ENCODE results near the gene ZBTB7C.
"Not testable (repeated sequence)": the region's sequence is repeated elsewhere in the genome, so short reads cannot be mapped to it uniquely, and the experiment has no call there.

Gene ZBTB7C

DNA sequence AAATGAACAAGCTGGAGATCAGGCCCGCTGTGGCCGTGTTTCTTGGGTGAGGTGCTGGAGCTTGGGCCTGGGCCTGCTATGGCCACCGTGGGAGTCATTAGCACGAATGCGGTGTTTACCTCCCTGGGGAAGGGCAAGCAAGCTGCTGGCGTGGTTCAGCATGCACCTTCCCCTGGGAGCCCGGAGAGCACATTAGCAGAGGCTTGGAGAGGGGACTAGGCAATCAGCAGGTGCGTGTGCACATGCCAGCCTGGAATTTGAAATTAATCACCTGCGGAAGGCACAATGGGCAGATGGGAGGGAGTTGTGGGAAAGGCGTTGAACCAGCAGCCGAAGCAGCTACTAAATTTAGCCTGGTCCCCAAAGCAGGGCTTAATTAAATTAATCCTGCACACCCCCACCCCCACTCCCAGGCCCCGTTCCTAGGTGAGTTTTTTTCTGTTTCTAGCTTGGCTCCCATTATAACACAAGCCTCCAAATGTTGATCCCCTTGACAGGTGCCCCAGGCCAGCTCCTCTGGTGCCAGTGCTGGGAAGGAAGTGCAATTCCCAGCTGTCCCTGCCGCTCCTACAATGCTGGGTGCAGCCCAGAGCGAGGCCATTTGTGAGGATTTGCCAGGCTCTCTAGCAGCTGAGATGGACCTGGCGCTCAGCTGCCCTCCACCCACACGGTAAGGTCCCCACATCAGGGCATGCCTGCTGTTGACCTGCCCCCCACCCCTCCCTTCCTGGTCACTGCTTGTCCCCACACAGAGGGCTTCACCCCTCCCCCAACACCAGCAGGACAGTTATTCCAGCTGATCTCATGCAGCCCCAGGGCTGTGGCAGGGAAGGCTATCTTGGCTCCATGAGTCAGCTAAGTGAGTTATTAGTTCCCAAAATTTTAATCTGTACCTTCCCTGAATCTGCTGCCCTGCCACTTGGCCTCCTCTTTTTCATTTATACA, 115.0 kb downstream of the ZBTB7C start:
- no peaks in the 10 kb centered on the region for H3K9me3 ChIP-seq
- H3K4me1 ChIP-seq = peaks cover 7% of the 10 kb centered on the region; the same call in 1 of the 2 replicates
- no peaks in the 10 kb centered on the region for H3K27me3 ChIP-seq
- H3K27ac ChIP-seq = no peak overlapping the region
- no peak overlapping the region for H3K4me3 ChIP-seq
- TF ChIP-seq Cebpa-rat (IDR thresholded peaks at IDR 0.05) = no peak
- no peak overlapping the region for H3K4me2 ChIP-seq
- no peaks in the 10 kb centered on the region for H3K36me3 ChIP-seq
- H4K20me1 ChIP-seq = no peaks in the 10 kb centered on the region
- H3K9ac ChIP-seq = no peak overlapping the region

DNA sequence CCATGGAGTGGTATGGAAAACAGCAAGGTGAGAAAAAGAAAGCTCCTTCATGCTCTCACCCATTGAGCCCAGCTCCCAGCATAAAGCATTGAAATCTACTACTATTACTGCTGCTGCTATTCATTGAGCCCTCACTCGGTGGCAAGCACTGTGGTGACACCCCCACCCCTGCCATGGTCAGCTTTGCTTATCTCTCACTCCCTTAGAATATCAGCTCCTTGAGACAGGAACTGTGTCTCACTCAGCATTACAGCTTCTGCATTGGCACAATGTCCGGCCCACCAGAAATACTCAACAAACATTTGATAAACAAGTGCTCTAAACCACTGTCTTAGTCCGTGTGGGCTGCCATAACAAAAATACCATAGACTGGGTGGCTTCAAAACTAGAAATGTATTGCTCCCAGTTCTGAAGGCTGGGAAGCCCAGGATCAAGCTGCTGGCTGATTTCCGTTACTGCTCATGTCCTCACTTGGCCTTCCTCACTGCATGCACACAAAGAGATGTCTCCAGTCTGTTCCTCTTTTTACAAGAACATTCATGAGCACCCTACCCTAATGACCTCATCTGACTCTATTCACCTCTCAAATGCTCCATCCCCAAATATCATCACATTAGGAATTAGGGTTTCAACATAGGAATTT, 116.3 kb downstream of the ZBTB7C start:
- Histone ChIP-seq H3K9ac (no peak overlapping the region), H3K4me2 (no peak overlapping the region), H3K36me3 (no peaks in the 10 kb centered on the region), H3K27ac (no peak overlapping the region), H3K4me1 (peaks cover 7% of the 10 kb centered on the region; the same call in 1 of the 2 replicates), H3K4me3 (no peak overlapping the region), H4K20me1 (no peaks in the 10 kb centered on the region), H3K27me3 (no peaks in the 10 kb centered on the region), H3K9me3 (no peaks in the 10 kb centered on the region)
- no peak for TF ChIP-seq Cebpa-rat (IDR thresholded peaks at IDR 0.05)

DNA sequence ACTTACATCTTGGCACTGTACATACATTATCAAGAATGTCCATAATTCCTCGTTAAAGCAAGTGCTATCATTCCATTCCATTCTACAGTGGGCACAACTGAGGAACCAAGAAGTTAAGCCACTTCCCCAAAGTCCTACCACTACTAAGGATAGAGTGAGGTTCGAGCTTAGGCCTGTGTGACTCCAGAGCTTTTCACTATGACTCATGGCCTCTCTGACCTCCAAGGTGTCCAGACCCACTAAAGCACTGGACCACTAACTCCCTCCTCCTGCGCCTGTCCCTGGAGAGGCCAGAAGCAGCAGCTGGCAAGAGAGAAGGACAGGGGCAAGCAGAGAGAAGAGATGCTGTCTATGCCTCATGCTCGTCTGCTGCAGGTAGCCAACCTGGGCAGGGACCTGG, 117.0 kb downstream of the ZBTB7C start:
- Histone ChIP-seq H3K4me2 (no peak overlapping the region), H3K9me3 (no peaks in the 10 kb centered on the region), H3K27ac (no peak overlapping the region), H3K4me3 (no peak overlapping the region), H3K9ac (no peak overlapping the region), H3K4me1 (peaks cover 4% of the 10 kb centered on the region; the same call in 1 of the 2 replicates), H3K36me3 (no peaks in the 10 kb centered on the region), H4K20me1 (no peaks in the 10 kb centered on the region), H3K27me3 (no peaks in the 10 kb centered on the region)
- no peak for TF ChIP-seq Cebpa-rat (IDR thresholded peaks at IDR 0.05)

DNA sequence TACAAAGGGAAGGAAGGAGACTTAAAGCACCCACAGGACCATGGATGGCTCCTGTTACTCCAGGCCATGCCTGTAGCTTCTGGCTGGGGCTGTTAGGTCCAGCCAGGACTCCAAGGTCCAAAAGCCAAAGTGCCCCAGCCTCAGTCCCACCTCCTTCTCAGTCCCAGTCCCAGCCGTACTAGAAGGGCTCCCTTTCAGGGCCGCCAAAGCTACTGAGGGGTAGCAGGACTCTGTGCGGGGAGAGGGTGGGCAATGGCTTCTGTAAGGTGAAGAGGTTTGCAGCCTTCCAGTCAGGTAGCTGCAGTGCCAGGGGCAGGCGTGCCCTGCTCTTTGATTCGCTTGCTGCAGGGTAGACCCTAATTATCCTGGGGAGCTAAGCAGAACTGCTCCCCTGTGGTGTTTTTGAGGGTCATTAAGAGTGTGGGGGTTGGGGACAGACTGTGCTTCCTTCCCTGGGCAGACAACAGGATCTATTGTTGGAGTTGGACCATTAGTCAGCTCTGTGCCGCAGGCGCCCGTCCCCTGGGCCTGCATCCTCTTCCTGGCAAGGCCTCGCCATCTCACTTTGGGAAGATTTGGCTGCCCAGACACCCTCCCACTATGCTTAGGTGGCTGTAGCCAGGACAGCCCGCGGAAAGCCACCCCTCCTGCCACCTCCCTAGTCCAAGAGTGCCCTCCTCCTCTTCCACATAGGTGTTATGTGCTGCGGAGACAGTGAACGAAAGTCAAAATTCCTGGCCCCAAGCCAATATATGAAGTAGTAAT, 118.8 kb downstream of the ZBTB7C start:
- Histone ChIP-seq H3K4me2 (no peak overlapping the region), H4K20me1 (no peaks in the 10 kb centered on the region), H3K9ac (no peak overlapping the region), H3K27ac (no peak overlapping the region), H3K4me1 (no peaks in the 10 kb centered on the region), H3K36me3 (no peaks in the 10 kb centered on the region), H3K9me3 (peaks cover 3% of the 10 kb centered on the region; the same call in 1 of the 2 replicates), H3K27me3 (no peaks in the 10 kb centered on the region), H3K4me3 (no peak overlapping the region)
- no peak for TF ChIP-seq Cebpa-rat (IDR thresholded peaks at IDR 0.05)

DNA sequence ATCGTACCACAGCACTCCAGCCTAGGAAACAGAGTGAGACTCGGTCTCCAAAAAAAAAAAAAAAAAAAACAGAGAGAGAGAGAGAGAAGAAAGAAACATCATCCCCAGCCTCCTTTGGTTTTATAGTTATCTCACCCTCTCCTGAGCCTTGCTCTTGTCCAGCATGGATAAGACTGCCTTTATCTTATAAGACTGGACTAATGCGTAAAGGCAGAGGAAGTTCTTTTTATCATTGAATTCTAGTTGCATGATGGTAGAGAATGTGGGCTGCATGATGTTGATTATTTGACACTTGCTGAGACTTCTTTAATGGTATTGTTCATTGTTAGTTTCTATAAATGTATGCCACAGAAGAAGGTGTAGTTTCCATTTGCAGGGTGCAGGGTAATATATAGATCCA, 124.4 kb downstream of the ZBTB7C start:
- H3K27ac ChIP-seq = no peak overlapping the region
- no peaks in the 10 kb centered on the region for H3K4me1 ChIP-seq
- no peaks in the 10 kb centered on the region for H3K27me3 ChIP-seq
- TF ChIP-seq Cebpa-rat (IDR thresholded peaks at IDR 0.05) = no peak
- H4K20me1 ChIP-seq = no peaks in the 10 kb centered on the region
- H3K9ac ChIP-seq = no peak overlapping the region
- H3K9me3 ChIP-seq = peaks cover 9% of the 10 kb centered on the region
- no peak overlapping the region for H3K4me3 ChIP-seq
- no peak overlapping the region for H3K4me2 ChIP-seq
- no peaks in the 10 kb centered on the region for H3K36me3 ChIP-seq

DNA sequence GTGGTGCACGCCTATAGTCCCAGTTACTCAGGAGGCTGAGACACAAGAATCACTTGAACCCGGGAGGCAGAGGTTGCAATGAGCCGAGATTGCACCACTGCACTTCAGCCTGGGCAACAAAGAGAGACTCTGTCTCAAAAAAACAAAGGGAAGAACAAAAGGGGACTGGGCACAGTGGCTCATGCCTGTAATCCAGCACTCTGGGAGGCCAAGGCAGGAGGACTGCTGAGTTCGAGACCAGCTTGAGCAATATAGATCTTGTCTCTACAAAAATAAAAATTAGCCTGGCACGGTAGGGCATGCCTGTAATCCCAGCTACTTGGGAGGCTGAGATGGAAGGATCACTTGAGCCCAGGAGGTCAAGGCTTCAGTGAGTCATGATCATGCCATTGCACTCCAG, 125.2 kb downstream of the ZBTB7C start:
- not testable (repeated sequence) for H4K20me1 ChIP-seq, H3K36me3 ChIP-seq, H3K4me3 ChIP-seq, H3K27ac ChIP-seq, H3K4me1 ChIP-seq, H3K9me3 ChIP-seq, H3K9ac ChIP-seq, H3K27me3 ChIP-seq, H3K4me2 ChIP-seq

DNA sequence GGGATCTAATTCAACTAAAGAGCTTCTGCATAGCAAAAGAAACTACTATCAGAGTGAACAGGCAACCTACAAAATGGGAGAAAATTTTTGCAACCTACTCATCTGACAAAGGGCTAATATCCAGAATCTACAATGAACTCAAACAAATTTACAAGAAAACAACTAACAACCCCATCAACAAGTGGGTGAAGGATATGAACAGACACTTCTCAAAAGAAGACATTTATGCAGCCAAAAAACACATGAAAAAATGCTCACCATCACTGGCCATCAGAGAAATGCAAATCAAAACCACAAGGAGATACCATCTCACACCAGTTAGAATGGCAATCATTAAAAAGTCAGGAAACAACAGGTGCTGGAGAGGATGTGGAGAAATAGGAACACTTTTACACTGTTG, 127.7 kb downstream of the ZBTB7C start:
- H3K4me2 ChIP-seq, H4K20me1 ChIP-seq, H3K27me3 ChIP-seq, H3K4me3 ChIP-seq, H3K4me1 ChIP-seq, H3K36me3 ChIP-seq, H3K9ac ChIP-seq, H3K27ac ChIP-seq: not testable (repeated sequence)
- peaks cover 11% of the 10 kb centered on the region for H3K9me3 ChIP-seq

DNA sequence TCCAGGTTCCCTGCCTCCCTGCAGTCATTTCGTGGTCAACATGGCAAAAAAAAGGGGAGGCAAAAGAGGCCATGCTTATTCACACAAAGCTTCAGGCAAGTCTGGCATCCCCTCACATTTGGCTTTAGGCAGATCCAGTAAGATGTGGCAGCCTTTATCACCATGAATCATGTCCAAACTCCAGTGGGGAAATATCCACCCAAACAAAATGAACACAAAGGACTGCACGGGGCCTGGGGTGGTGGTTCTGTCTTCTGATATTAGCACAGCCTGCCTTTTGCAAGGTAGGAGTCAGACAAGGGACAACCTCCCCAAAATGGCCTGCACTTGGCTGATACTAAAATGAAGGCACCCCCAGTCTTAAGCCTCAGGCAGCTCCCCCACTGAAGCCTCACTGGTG, 129.9 kb downstream of the ZBTB7C start:
- no peaks in the 10 kb centered on the region for H3K27me3 ChIP-seq

DNA sequence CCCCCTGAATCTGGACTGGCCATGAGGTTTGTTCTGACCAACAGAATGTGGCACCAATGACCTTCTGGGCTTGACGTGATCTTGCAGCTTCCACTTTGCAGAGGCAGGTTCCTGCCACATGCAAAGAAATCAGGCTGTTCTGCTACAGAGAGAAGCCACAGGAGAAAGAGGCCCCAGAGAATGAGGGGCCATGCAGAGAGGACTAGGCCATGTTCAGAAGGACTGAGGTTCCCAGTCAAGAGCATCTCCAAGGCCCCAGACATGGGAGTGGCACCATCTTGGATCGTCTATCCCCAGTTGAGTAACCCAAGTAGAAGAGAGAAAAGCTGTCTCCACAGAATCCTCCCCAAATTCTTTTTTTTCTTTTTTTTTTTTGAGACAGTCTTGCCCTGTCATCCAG, 131.1 kb downstream of the ZBTB7C start:
- Histone ChIP-seq H3K36me3 (no peaks in the 10 kb centered on the region), H3K4me2 (no peak overlapping the region), H3K9me3 (0 out of 2 replicates have a peak, but pooled peaks cover 3% of the 10 kb centered on the region), H4K20me1 (no peaks in the 10 kb centered on the region), H3K4me1 (no peaks in the 10 kb centered on the region), H3K9ac (no peak overlapping the region), H3K27me3 (no peaks in the 10 kb centered on the region), H3K4me3 (no peak overlapping the region), H3K27ac (no peak overlapping the region)
- TF ChIP-seq Cebpa-rat (IDR thresholded peaks at IDR 0.05) = no peak

More for the DNA sequence above, 129.9 kb downstream of the ZBTB7C start:
- Histone ChIP-seq H3K4me1 (no peaks in the 10 kb centered on the region), H3K27ac (no peak overlapping the region), H4K20me1 (no peaks in the 10 kb centered on the region), H3K4me2 (no peak overlapping the region), H3K36me3 (no peaks in the 10 kb centered on the region), H3K4me3 (no peak overlapping the region), H3K9me3 (0 out of 2 replicates have a peak, but pooled peaks cover 3% of the 10 kb centered on the region), H3K9ac (no peak overlapping the region)
- no peak for TF ChIP-seq Cebpa-rat (IDR thresholded peaks at IDR 0.05)

DNA sequence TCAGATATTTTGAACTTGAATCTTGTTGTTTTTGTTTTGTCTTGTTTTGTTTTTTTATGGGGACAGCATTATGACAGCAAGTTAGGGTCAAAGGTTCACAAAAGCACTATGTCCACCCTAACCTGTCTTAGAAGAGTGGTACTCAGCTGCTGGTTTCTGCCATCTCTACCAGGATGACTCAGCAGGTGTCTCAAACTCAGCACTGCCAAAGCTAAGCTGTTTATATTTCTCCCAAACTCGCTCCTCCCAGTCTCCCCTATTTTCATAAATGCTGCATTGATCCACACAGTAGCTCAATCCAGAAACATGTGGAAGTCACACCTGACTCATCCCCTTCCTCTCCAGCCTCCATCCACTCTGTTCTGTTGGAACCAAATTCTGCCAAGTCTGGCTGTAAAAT, 134.9 kb downstream of the ZBTB7C start:
- H3K9me3 ChIP-seq = 0 out of 2 replicates have a peak, but pooled peaks cover 3% of the 10 kb centered on the region
- H3K27ac ChIP-seq = no peak overlapping the region
- H3K4me3 ChIP-seq = no peak overlapping the region
- no peaks in the 10 kb centered on the region for H3K4me1 ChIP-seq
- no peaks in the 10 kb centered on the region for H4K20me1 ChIP-seq
- no peaks in the 10 kb centered on the region for H3K36me3 ChIP-seq
- H3K4me2 ChIP-seq = no peak overlapping the region
- H3K9ac ChIP-seq = no peak overlapping the region
- no peaks in the 10 kb centered on the region for H3K27me3 ChIP-seq
- no peak for TF ChIP-seq Cebpa-rat (IDR thresholded peaks at IDR 0.05)
